Transverse colon (tissue), 4 donors: ENCODE results near the gene CLK1. TPM values are rescaled to one million over a fixed set of nuclear protein-coding genes. Genes with fewer than 3 reads are reported as not detected.

Source experiments
- DNase-seq: peaks from one replicate; pipeline ENCODE4 v3.0.0-alpha.2; 2019
- H3K27ac ChIP-seq, 4 donors: fragments of 200-600 bp; sonication (generic); 2 replicates each; pipeline ENCODE4 v1.5.1; 2016 to 2018; ENCODE audit warnings: inconsistent platforms in 4 of 4
- H3K27me3 ChIP-seq: fragments of 200-600 bp; sonication (generic); 2 replicates; pipeline ENCODE4 v1.5.1; 2017; ENCODE audit warnings: inconsistent platforms
- H3K36me3 ChIP-seq, 4 donors: fragments of 200-600 bp; sonication (generic); 2 replicates each; pipeline ENCODE4 v1.5.1; 2017 to 2019; ENCODE audit warnings: inconsistent platforms in 4 of 4
- H3K4me1 ChIP-seq, 4 donors: fragments of 200-600 bp; sonication (generic); 2 replicates each; pipeline ENCODE4 v1.5.1; 2017 to 2020; ENCODE audit warnings: inconsistent platforms in 4 of 4
- H3K4me3 ChIP-seq, 4 donors: fragments of 200-600 bp; sonication (generic); 1 replicate in 1 of 4; 2 replicates in 3 of 4; pipeline versions ENCODE4 v1.5.1 to v1.6.1; 2017 to 2019; ENCODE audit warnings: inconsistent platforms in 4 of 4
- H3K9me3 ChIP-seq, 2 donors: fragments of 200-600 bp; sonication (generic); 2 replicates each; pipeline ENCODE4 v1.5.1; 2017 to 2019; ENCODE audit warnings: inconsistent platforms in 2 of 2
- CTCF ChIP-seq, 5 experiments: fragments of 200-600 bp in 3 of 5; fragments of 450-650 bp in 2 of 5; sonication (generic) in 3 of 5; IDR thresholded peaks; 1 replicate in 2 of 5; 2 replicates in 3 of 5; pipeline ENCODE4 v1.5.1; 2016 to 2017; ENCODE audit warnings: antibody characterized with exemption in 5 of 5, inconsistent platforms in 3 of 5, mild to moderate bottlenecking in 2 of 5, moderate library complexity in 1 of 5
- EP300 ChIP-seq: sonication (generic); formaldehyde crosslinking; IDR thresholded peaks from one replicate; pipeline ENCODE4 v1.6.1; 2017; ENCODE audit warnings: antibody characterized with exemption, low read depth
- POLR2A ChIP-seq: fragments of 450-650 bp; IDR thresholded peaks from one replicate; pipeline ENCODE4 v1.6.1; 2016; ENCODE audit warnings: antibody characterized with exemption, mild to moderate bottlenecking, moderate library complexity
- POLR2AphosphoS5 ChIP-seq, 3 donors: sonication (generic); formaldehyde crosslinking; IDR thresholded peaks; one replicate each; pipeline ENCODE4 v1.6.1; 2016; ENCODE audit warnings: antibody characterized with exemption in 3 of 3
- WGBS, 2 donors: methylation state at CpG; one replicate each; pipeline ENCODE4 v1.1.5; 2018; ENCODE audit warnings: low coverage in 1 of 2; 5-methylcytosine and 5-hydroxymethylcytosine counted together
- in situ Hi-C, 4 donors: fragments of 200-750 bp; cut with MboI; loops; one replicate each; pipeline versions ENCODE4 v1.15.0 to v1.15.1; 2017; ENCODE audit warnings: low sequenced_read_pairs in 3 of 4, low pct_ligation_motif_present in 1 of 4, low pct_unique_long_range_greater_than_20kb in 1 of 4
- intact Hi-C: fragments of 100-400 bp; cut with DNase I; formaldehyde crosslinking; loops from one replicate; pipeline ENCODE4 v1.15.1; 2023; ENCODE audit warnings: low total_unique reads
- total RNA-seq, 4 donors: library from RNA; depleted of rRNA; stranded (reverse); fragments of >200 nt; gene quantifications; one replicate each; pipeline ENCODE4 v1.1.0, GENCODE V29; 2016

CLK1 gene
- total RNA-seq, 4 donors from 2014 or later: 115 to 231 (median 127) TPM

DNA sequence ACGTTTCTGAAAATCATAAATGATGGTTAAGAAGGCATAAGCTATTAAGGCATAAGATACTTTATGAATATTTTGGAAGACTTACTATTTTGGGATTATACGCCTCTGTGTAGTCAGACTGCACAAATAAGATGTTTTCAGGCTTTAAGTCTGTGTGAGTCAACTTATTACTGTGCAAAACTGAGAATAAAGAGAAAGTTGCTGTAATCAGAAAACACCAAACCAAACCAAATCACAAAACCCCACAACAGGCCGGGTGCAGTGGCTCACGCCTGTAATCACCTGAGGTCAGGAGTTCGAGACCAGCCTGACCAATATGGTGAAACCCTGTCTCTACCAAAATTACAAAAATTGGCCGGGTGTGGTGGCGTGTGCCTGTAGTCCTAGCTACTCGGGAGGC lies 7.7 kb downstream of the CLK1 start:
- 75 to 82% methylated on average over 2 to 8 of the region's 8 CpGs for WGBS, 2 donors
- in situ Hi-C loops: loop anchor here in 1 of 4 donors (25.0 kb wide), 1 partner anchor 545 kb away; the partner anchor contains the start of gene SPATS2L

GRCh38 chr2:200852605-200853004 lies 11.9 kb downstream of the CLK1 start:
- no peaks in the 10 kb centered on the region for H3K9me3 ChIP-seq
- H3K4me3 ChIP-seq: no peak overlapping the region
- WGBS, 2 donors: 94 to 100% methylated on average over 2 of the region's 2 CpGs
- in situ Hi-C loops: loop anchor here in 1 of 4 donors (25.0 kb wide), 1 partner anchor 540 kb away; the partner anchor contains the start of gene SPATS2L
- peaks cover 0 to 6% (median 0%) of the 10 kb centered on the region in 4 donors for H3K4me1 ChIP-seq
- no peaks in the 10 kb centered on the region for H3K27me3 ChIP-seq
- peaks cover 0 to 72% (median 35%) of the 10 kb centered on the region in 4 donors for H3K36me3 ChIP-seq
- DNase-seq: no peak
- no peak overlapping the region for H3K27ac ChIP-seq
- TF ChIP-seq POLR2A (no peak), EP300 (no peak), POLR2AphosphoS5 (IDR thresholded peaks at IDR 0.05) (no peak), CTCF (IDR thresholded peaks at IDR 0.05) (no peak)
- intact Hi-C loops: no loop called here

More for the DNA sequence above, 7.7 kb downstream of the CLK1 start:
- H3K9me3 ChIP-seq: no peaks in the 10 kb centered on the region
- peaks cover 0 to 89% (median 41%) of the 10 kb centered on the region in 4 donors for H3K36me3 ChIP-seq
- peaks cover 8 to 40% (median 25%) of the 10 kb centered on the region in 4 donors for H3K4me1 ChIP-seq
- no peak overlapping the region for H3K4me3 ChIP-seq
- no peaks in the 10 kb centered on the region for H3K27me3 ChIP-seq
- intact Hi-C loops: no loop called here
- no peak for DNase-seq
- no peak overlapping the region for H3K27ac ChIP-seq
- TF ChIP-seq POLR2AphosphoS5 (IDR thresholded peaks at IDR 0.05) (no peak), CTCF (IDR thresholded peaks at IDR 0.05) (no peak), EP300 (no peak)

- Histone ChIP-seq H3K36me3 (peaks cover 0 to 62% (median 30%) of the 10 kb centered on the region in 4 donors), H3K4me3 (no peak overlapping the region), H3K9me3 (no peaks in the 10 kb centered on the region), H3K27me3 (no peaks in the 10 kb centered on the region), H3K27ac (no peak overlapping the region), H3K4me1 (peaks cover 0 to 6% (median 0%) of the 10 kb centered on the region in 4 donors)
- in situ Hi-C loops: loop anchor here in 1 of 4 donors (25.0 kb wide), 1 partner anchor 539 kb away; the partner anchor contains the start of gene SPATS2L
- 95 to 100% methylated on average over 2 to 6 of the region's 6 CpGs for WGBS, 2 donors
- TF ChIP-seq POLR2AphosphoS5 (IDR thresholded peaks at IDR 0.05): no peak
- TF ChIP-seq POLR2A: no peak
- no peak for TF ChIP-seq CTCF (IDR thresholded peaks at IDR 0.05)
- TF ChIP-seq EP300: no peak
- no peak for DNase-seq
- intact Hi-C loops: no loop called here
Measured at GRCh38 chr2:200851398-200852248, 12.8 kb downstream of the CLK1 start.

GRCh38 chr2:200850512-200851256 lies 13.8 kb downstream of the CLK1 start:
- in situ Hi-C loops (loop anchor here in 1 of 4 donors (25.0 kb wide), 1 partner anchor 538 kb away; the partner anchor contains the start of gene SPATS2L), intact Hi-C loops (no loop called here)
- Histone ChIP-seq H3K9me3 (no peaks in the 10 kb centered on the region), H3K4me1 (peaks cover 0 to 6% (median 0%) of the 10 kb centered on the region in 4 donors), H3K4me3 (no peak overlapping the region), H3K36me3 (peaks cover 0 to 53% (median 26%) of the 10 kb centered on the region in 4 donors), H3K27me3 (no peaks in the 10 kb centered on the region), H3K27ac (no peak overlapping the region)
- 82 to 91% methylated on average over 13 to 14 of the region's 14 CpGs for WGBS, 2 donors
- TF ChIP-seq EP300 (no peak), POLR2AphosphoS5 (IDR thresholded peaks at IDR 0.05) (no peak), POLR2A (no peak), CTCF (IDR thresholded peaks at IDR 0.05) (no peak)
- no peak for DNase-seq
